CD8-positive, alpha-beta memory T cell (primary cell): ENCODE measurements around the gene P2RX3. TPM values are rescaled to one million over a fixed set of nuclear protein-coding genes. Genes with fewer than 3 reads are reported as not detected.
A peak's percentile ranks its signal among the peaks of the same experiment; 100 is the strongest.
"Not testable (repeated sequence)": the region's sequence is repeated elsewhere in the genome, so short reads cannot be mapped to it uniquely, and the experiment has no call there.

Experiments used
- CTCF ChIA-PET: fragments of 350-600 bp; sonication (Branson Sonifier 250); formaldehyde crosslinking; loops from one replicate; lab custom pipeline; 2021; ENCODE audit warnings: antibody characterized with exemption; lab: Charles Lee
- POLR2A ChIA-PET: fragments of 350-600 bp; sonication (Branson Sonifier 250); formaldehyde crosslinking; loops from one replicate; lab custom pipeline; 2021; ENCODE audit warnings: antibody characterized with exemption; lab: Charles Lee
- DNase-seq, 5 donors: peaks; one replicate each; pipeline versions ENCODE4 v3.0.0 to v3.0.0-alpha.2; 2020 to 2022; ENCODE audit warnings: mixed read lengths in 1 of 5
- H3K27ac ChIP-seq: one replicate; pipeline ENCODE4 v1.7.0; 2013; ENCODE audit warnings: low read depth, mild to moderate bottlenecking, low read length, moderate library complexity
- H3K27me3 ChIP-seq: 2 replicates; pipeline ENCODE4 v1.7.0; 2013; ENCODE audit warnings: low read length, mild to moderate bottlenecking; ENCODE audit not compliant: insufficient read depth, poor library complexity, severe bottlenecking
- H3K36me3 ChIP-seq: 2 replicates; pipeline ENCODE4 v1.7.0; 2013; ENCODE audit warnings: mild to moderate bottlenecking, low read length, moderate library complexity; ENCODE audit not compliant: insufficient read depth
- H3K4me1 ChIP-seq: 2 replicates; pipeline ENCODE4 v1.7.0; 2013; ENCODE audit warnings: mild to moderate bottlenecking, low read length, moderate library complexity; ENCODE audit not compliant: insufficient read depth
- H3K4me3 ChIP-seq: 2 replicates; pipeline ENCODE4 v1.7.0; 2013; ENCODE audit warnings: mild to moderate bottlenecking, low read length
- H3K9me3 ChIP-seq: 2 replicates; pipeline ENCODE4 v1.7.0; 2013; ENCODE audit warnings: mild to moderate bottlenecking, low read length
- H3K27ac Mint-ChIP-seq, 8 donors: one replicate each; pipeline ENCODE4 v1.8.0; 2020 to 2021; ENCODE audit warnings: mixed read lengths in 8 of 8, mild to moderate bottlenecking in 6 of 8, inconsistent platforms in 3 of 8, moderate library complexity in 3 of 8
- H3K27me3 Mint-ChIP-seq, 2 donors: one replicate each; pipeline ENCODE4 v1.8.0; 2020 to 2021; ENCODE audit warnings: mixed read lengths in 2 of 2, mild to moderate bottlenecking in 1 of 2, moderate library complexity in 1 of 2
- H3K36me3 Mint-ChIP-seq, 3 donors: one replicate each; pipeline ENCODE4 v1.8.0; 2020 to 2021; ENCODE audit warnings: mixed read lengths in 3 of 3, inconsistent platforms in 1 of 3, mild to moderate bottlenecking in 1 of 3
- H3K4me1 Mint-ChIP-seq, 3 donors: one replicate each; pipeline ENCODE4 v1.8.0; 2020 to 2021; ENCODE audit warnings: mixed read lengths in 3 of 3, inconsistent platforms in 1 of 3, mild to moderate bottlenecking in 1 of 3
- H3K4me3 Mint-ChIP-seq, 7 donors: one replicate each; pipeline ENCODE4 v1.8.0; 2020 to 2021; ENCODE audit warnings: mixed read lengths in 7 of 7, mild to moderate bottlenecking in 6 of 7, moderate library complexity in 4 of 7, inconsistent platforms in 2 of 7
- H3K9me3 Mint-ChIP-seq, 5 donors: one replicate each; pipeline ENCODE4 v1.8.0; 2020 to 2022; ENCODE audit warnings: mixed read lengths in 5 of 5, mild to moderate bottlenecking in 3 of 5, moderate library complexity in 2 of 5, inconsistent platforms in 1 of 5
- polyA plus RNA-seq: library from polyadenylated mRNA; unstranded; fragments of 300-500 nt; fragmentation: Illumina TruSeq; gene quantifications from one replicate; pipeline ENCODE4 v1.2.3, GENCODE V29; 2021
- total RNA-seq, 2 experiments: library from RNA; stranded (reverse); gene quantifications; one replicate each; pipeline ENCODE4 v1.2.3, GENCODE V29; 2021

The P2RX3 gene
- total and polyA plus RNA-seq, 3 experiments from 2014 or later: not detected

GRCh38 chr11:57361420-57361819 lies 23.3 kb downstream of the P2RX3 start:
- POLR2A ChIA-PET, H3K9me3 ChIP-seq, H3K27me3 ChIP-seq, DNase-seq, H3K4me1 Mint-ChIP-seq, H3K36me3 Mint-ChIP-seq, H3K4me1 ChIP-seq, H3K36me3 ChIP-seq, H3K4me3 Mint-ChIP-seq, H3K9me3 Mint-ChIP-seq, H3K27ac ChIP-seq, H3K4me3 ChIP-seq, H3K27ac Mint-ChIP-seq: not testable (repeated sequence)
- CTCF ChIA-PET: interaction anchor here (1.5 to 2.6 kb wide), 3 partner anchors 8 to 16 kb away, joined by 3 to 14 read pairs (median 3); no protein-coding TSS in a partner anchor
- H3K27me3 Mint-ChIP-seq: peaks cover 6 to 18% of the 10 kb centered on the region in 2 donors

- Mint-ChIP-seq H3K9me3 (no peaks in the 10 kb centered on the region), H3K4me1 (no peaks in the 10 kb centered on the region), H3K27ac (peak overlapping the region in 1 of 8 donors; percentile 56), H3K27me3 (peaks cover 6 to 19% of the 10 kb centered on the region in 2 donors), H3K4me3 (no peak overlapping the region), H3K36me3 (peaks cover 0 to 5% (median 0%) of the 10 kb centered on the region in 3 donors)
- H3K4me1 ChIP-seq: no peaks in the 10 kb centered on the region
- CTCF ChIA-PET: interaction anchor here (1.1 to 1.6 kb wide), 3 partner anchors 9 to 16 kb away, joined by 3 read pairs; no protein-coding TSS in a partner anchor
- no peak overlapping the region for H3K4me3 ChIP-seq
- no peak overlapping the region for H3K27ac ChIP-seq
- no peaks in the 10 kb centered on the region for H3K9me3 ChIP-seq
- H3K27me3 ChIP-seq: no peaks in the 10 kb centered on the region
- H3K36me3 ChIP-seq: no peaks in the 10 kb centered on the region
- POLR2A ChIA-PET: no interaction called here
- DNase-seq: no peak
Observed at GRCh38 chr11:57361926-57362325, 23.8 kb downstream of the P2RX3 start.

GRCh38 chr11:57363131-57364080 lies 25.3 kb downstream of the P2RX3 start:
- POLR2A ChIA-PET: no interaction called here
- H3K36me3 ChIP-seq: no peaks in the 10 kb centered on the region
- Mint-ChIP-seq H3K9me3 (no peaks in the 10 kb centered on the region), H3K27me3 (peaks cover 6 to 20% of the 10 kb centered on the region in 2 donors), H3K27ac (no peak overlapping the region), H3K4me1 (no peaks in the 10 kb centered on the region), H3K36me3 (peaks cover 0 to 5% (median 0%) of the 10 kb centered on the region in 3 donors), H3K4me3 (no peak overlapping the region)
- CTCF ChIA-PET: interaction anchor here (0.9 to 1.3 kb wide), 3 partner anchors 12 to 94 kb away, joined by 3 read pairs; no protein-coding TSS in a partner anchor
- H3K27me3 ChIP-seq: no peaks in the 10 kb centered on the region
- no peaks in the 10 kb centered on the region for H3K4me1 ChIP-seq
- DNase-seq: no peak
- no peak overlapping the region for H3K27ac ChIP-seq
- H3K9me3 ChIP-seq: no peaks in the 10 kb centered on the region
- no peak overlapping the region for H3K4me3 ChIP-seq

GRCh38 chr11:57364851-57365660 lies 26.9 kb downstream of the P2RX3 start:
- Histone ChIP-seq H3K4me1 (no peaks in the 10 kb centered on the region), H3K4me3 (no peak overlapping the region), H3K36me3 (no peaks in the 10 kb centered on the region), H3K27me3 (no peaks in the 10 kb centered on the region), H3K27ac (no peak overlapping the region), H3K9me3 (no peaks in the 10 kb centered on the region)
- Mint-ChIP-seq H3K27ac (no peak overlapping the region), H3K27me3 (peaks cover 9 to 22% of the 10 kb centered on the region in 2 donors), H3K36me3 (peaks cover 0 to 5% (median 0%) of the 10 kb centered on the region in 3 donors), H3K4me3 (no peak overlapping the region), H3K9me3 (no peaks in the 10 kb centered on the region), H3K4me1 (no peaks in the 10 kb centered on the region)
- POLR2A ChIA-PET: no interaction called here
- CTCF ChIA-PET: no interaction called here
- no peak for DNase-seq

GRCh38 chr11:57368106-57368844 lies 30.1 kb downstream of the P2RX3 start:
- Histone ChIP-seq H3K4me1 (no peaks in the 10 kb centered on the region), H3K27ac (no peak overlapping the region), H3K9me3 (no peaks in the 10 kb centered on the region), H3K27me3 (no peaks in the 10 kb centered on the region), H3K4me3 (no peak overlapping the region), H3K36me3 (no peaks in the 10 kb centered on the region)
- ChIA-PET POLR2A (no interaction called here), CTCF (interaction anchor here (0.6 kb wide), 1 partner anchor 69 kb away, joined by 3 read pairs; no protein-coding TSS in a partner anchor)
- Mint-ChIP-seq H3K9me3 (no peaks in the 10 kb centered on the region), H3K36me3 (no peaks in the 10 kb centered on the region), H3K27me3 (peaks cover 9 to 17% of the 10 kb centered on the region in 2 donors), H3K27ac (no peak overlapping the region), H3K4me1 (no peaks in the 10 kb centered on the region), H3K4me3 (no peak overlapping the region)
- DNase-seq: no peak

GRCh38 chr11:57368845-57369232 lies 30.7 kb downstream of the P2RX3 start:
- Histone ChIP-seq H3K36me3 (no peaks in the 10 kb centered on the region), H3K4me3 (no peak overlapping the region), H3K4me1 (no peaks in the 10 kb centered on the region), H3K27me3 (no peaks in the 10 kb centered on the region), H3K27ac (no peak overlapping the region), H3K9me3 (no peaks in the 10 kb centered on the region)
- H3K27ac Mint-ChIP-seq: no peak overlapping the region
- no peaks in the 10 kb centered on the region for H3K9me3 Mint-ChIP-seq
- no peaks in the 10 kb centered on the region for H3K36me3 Mint-ChIP-seq
- POLR2A ChIA-PET: no interaction called here
- H3K4me1 Mint-ChIP-seq: no peaks in the 10 kb centered on the region
- H3K4me3 Mint-ChIP-seq: no peak overlapping the region
- no peak for DNase-seq
- H3K27me3 Mint-ChIP-seq: peaks cover 9 to 16% of the 10 kb centered on the region in 2 donors
- CTCF ChIA-PET: no interaction called here

GRCh38 chr11:57370251-57370650 lies 32.1 kb downstream of the P2RX3 start:
- no peak overlapping the region for H3K27ac ChIP-seq
- Mint-ChIP-seq H3K4me1 (no peaks in the 10 kb centered on the region), H3K36me3 (no peaks in the 10 kb centered on the region), H3K9me3 (no peaks in the 10 kb centered on the region), H3K27me3 (peaks cover 3 to 13% of the 10 kb centered on the region in 2 donors), H3K27ac (peak overlapping the region in 1 of 8 donors; percentile 3), H3K4me3 (no peak overlapping the region)
- no peaks in the 10 kb centered on the region for H3K9me3 ChIP-seq
- POLR2A ChIA-PET: no interaction called here
- no peaks in the 10 kb centered on the region for H3K4me1 ChIP-seq
- no peaks in the 10 kb centered on the region for H3K36me3 ChIP-seq
- DNase-seq: no peak
- CTCF ChIA-PET: no interaction called here
- H3K27me3 ChIP-seq: no peaks in the 10 kb centered on the region
- no peak overlapping the region for H3K4me3 ChIP-seq
